Ishikawa (cell line): Measurements from ENCODE around the gene LCA5L.

Source experiments
- CEBPB ChIP-seq: IDR thresholded peaks from 2 replicates; pipeline ENCODE4 v1.6.1; 2012
- EGR1 ChIP-seq: IDR thresholded peaks from 2 replicates; pipeline ENCODE4 v1.6.1; 2012
- EP300 ChIP-seq: IDR thresholded peaks from 2 replicates; pipeline ENCODE4 v1.6.1; 2012; ENCODE audit warnings: borderline replicate concordance
- FOXM1 ChIP-seq: IDR thresholded peaks from 2 replicates; pipeline ENCODE4 v1.6.1; 2012; ENCODE audit warnings: low read depth, borderline replicate concordance
- NFIC ChIP-seq: IDR thresholded peaks from 2 replicates; pipeline ENCODE4 v1.6.1; 2012
- RAD21 ChIP-seq: IDR thresholded peaks from 2 replicates; pipeline ENCODE4 v1.6.1; 2012; ENCODE audit warnings: low read depth
- REST ChIP-seq: IDR thresholded peaks from 2 replicates; pipeline ENCODE4 v1.6.1; 2012; ENCODE audit warnings: low read depth, mild to moderate bottlenecking
- TAF1 ChIP-seq: IDR thresholded peaks from 2 replicates; pipeline ENCODE4 v1.6.1; 2012; ENCODE audit warnings: low read depth, mild to moderate bottlenecking
- TEAD4 ChIP-seq: IDR thresholded peaks from 2 replicates; pipeline ENCODE4 v1.6.1; 2012
- YY1 ChIP-seq: IDR thresholded peaks from 2 replicates; pipeline ENCODE4 v1.6.1; 2012; ENCODE audit warnings: low read depth
- TF ChIP-seq, protein P1 (sequence below): IDR thresholded peaks from 2 replicates; pipeline ENCODE4 v1.6.1; 2012
- TF ChIP-seq, protein P2 (sequence below): IDR thresholded peaks from 2 replicates; pipeline ENCODE4 v1.6.1; 2012

DNA sequence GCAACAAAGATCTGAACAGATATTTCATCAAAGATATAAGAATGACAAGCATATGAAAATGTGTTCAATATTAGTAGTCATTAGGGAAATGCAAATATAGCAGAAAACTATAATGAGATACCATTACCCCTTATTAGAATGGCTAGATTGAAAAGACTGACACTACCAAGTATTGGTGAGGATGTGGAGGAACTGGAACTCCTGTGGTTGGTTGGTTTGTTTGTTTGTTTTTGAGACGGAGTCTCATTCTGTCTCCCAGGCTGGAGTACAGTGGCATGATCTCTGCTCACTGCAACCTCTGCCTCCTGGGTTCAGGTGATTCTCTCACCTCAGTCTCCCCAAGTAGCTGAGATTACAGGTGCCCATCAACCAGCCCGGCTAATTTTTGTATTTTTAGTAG, 77.8 kb downstream of the LCA5L start:
- TF ChIP-seq TEAD4 (no peak), EP300 (no peak), EGR1 (no peak), NFIC (no peak), FOXM1 (no peak), YY1 (no peak), CEBPB (no peak), TAF1 (no peak), REST (no peak), RAD21 (no peak)
- TF ChIP-seq, protein P1, sequence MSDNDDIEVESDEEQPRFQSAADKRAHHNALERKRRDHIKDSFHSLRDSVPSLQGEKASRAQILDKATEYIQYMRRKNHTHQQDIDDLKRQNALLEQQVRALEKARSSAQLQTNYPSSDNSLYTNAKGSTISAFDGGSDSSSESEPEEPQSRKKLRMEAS: no peak
- TF ChIP-seq, protein P2, sequence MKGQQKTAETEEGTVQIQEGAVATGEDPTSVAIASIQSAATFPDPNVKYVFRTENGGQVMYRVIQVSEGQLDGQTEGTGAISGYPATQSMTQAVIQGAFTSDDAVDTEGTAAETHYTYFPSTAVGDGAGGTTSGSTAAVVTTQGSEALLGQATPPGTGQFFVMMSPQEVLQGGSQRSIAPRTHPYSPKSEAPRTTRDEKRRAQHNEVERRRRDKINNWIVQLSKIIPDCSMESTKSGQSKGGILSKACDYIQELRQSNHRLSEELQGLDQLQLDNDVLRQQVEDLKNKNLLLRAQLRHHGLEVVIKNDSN: no peak
